ENCODE measurements around the gene TRIM34.
"Not testable (repeated sequence)": the region's sequence is repeated elsewhere in the genome, so short reads cannot be mapped to it uniquely, and the experiment has no call there.

TRIM34 gene

GRCh38 chr11:5622802-5623201, 2.0 kb upstream of the TRIM34 start:
- no peak for DNase-seq

DNA sequence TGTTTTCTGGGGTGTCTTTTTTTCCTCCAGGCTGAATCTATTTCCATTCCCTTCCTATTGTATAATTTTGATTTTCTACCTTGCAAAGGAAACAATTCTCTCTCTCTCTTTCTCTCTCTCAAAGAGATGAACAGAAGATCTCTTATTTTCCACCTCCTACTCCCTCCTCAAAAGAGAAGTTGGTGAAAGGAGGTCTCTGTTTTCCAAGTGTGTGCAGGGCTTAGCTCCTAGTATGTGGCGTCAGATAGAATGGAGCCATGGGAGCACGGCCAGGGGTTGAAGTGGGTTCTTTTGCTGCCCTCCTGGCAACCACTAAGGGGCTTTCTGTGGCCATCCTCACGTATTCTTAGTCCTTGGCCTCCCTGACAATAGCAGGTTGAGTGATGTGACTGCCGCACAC, 480 bp downstream of the TRIM34 start:
- DNase-seq, result no peak

GRCh38 chr11:5626196-5626595, 1.4 kb downstream of the TRIM34 start:
- no peak for DNase-seq

GRCh38 chr11:5631417-5631816, 6.6 kb downstream of the TRIM34 start:
- no peak for DNase-seq

GRCh38 chr11:5631969-5632635, 7.3 kb downstream of the TRIM34 start:
- DNase-seq, result no peak

DNA sequence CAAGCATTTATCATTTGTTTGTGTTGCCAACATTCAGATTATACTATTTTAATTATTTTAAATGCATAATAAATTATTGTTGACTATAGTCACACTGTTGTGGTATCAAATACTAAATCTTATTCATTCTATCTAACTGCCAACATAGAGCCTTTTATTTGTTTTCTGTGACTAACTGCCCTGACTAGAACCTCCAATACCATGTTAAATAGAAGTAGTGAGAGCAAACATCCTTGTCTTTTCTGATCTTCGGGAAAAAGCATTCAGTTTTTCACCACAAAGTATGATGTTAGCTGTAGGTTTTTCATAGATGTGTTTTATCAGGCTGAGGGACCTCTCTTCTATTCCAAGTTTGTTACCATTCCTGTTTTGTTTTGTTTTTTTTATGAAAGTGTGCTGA, 15.2 kb downstream of the TRIM34 start:
- no peak for DNase-seq

GRCh38 chr11:5643585-5643984, 18.8 kb downstream of the TRIM34 start:
- no peak for DNase-seq

- DNase-seq, result no peak
Observed at GRCh38 chr11:5646139-5646538, 21.3 kb downstream of the TRIM34 start.

DNA sequence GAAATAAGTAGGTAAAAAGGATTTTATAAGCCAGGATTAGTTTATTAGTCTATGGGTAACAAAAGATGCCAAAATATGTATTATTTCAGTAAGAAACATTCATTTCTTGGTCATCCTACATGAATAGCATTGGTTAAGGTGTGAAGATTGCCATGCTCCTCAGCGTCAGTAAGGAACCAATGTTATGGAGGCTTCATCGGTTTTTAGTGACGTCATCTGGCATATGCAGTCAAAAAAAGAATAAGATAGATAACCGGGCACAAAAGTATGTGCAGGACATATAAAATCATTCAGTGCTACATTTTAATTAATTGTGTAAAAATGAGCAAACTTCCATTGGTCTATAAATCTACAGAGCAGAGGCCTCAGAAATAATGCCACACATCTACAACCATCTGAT, 30.7 kb downstream of the TRIM34 start:
- no peak for DNase-seq

DNA sequence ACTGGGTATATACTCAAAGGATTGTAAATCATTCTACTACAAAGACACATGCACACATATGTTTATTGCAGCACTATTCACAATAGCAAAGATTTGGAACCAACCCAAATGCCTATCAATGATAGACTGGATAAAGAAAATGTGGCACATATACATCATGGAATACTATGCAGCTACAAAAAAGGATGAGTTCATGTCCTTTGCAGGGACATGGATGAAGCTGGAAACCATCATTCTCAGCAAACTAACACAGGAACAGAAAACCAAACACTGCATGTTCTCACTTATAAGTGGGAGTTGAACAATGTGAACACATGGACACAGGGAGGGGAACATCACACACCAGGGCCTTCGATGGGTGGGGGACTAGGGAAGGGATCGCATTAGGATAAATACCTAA, 32.2 kb downstream of the TRIM34 start:
- DNase-seq, result not testable (repeated sequence)

GRCh38 chr11:5658318-5658717, 33.5 kb downstream of the TRIM34 start:
- DNase-seq, result no peak

GRCh38 chr11:5663511-5663910, 38.7 kb downstream of the TRIM34 start:
- no peak for DNase-seq

DNA sequence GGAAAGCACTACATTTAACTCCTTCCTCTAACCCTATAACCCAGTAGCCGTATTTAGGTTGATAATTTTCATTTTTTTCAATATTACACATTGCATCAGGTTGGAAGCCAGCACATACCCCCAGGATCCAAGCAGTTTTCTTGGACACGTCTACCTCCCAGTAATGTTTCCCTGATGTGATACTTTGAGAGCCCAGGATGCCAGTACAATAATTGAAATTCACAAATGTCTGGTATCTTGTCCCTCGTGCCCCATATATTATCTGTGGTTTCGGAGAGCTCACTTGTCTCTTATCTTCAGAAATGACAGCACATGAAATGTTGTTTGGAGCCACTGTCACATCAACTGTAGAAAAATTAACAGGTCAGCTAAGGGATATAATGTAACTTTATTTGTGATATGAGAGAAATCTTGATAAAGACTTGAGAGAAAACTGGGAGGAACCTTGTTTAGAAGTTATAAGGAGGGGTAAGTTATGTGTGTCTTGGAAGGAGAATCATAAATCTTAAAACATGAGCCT, 40.3 kb downstream of the TRIM34 start:
- DNase-seq, result no peak

GRCh38 chr11:5665746-5666401, 41.1 kb downstream of the TRIM34 start:
- DNase-seq, result no peak

DNA sequence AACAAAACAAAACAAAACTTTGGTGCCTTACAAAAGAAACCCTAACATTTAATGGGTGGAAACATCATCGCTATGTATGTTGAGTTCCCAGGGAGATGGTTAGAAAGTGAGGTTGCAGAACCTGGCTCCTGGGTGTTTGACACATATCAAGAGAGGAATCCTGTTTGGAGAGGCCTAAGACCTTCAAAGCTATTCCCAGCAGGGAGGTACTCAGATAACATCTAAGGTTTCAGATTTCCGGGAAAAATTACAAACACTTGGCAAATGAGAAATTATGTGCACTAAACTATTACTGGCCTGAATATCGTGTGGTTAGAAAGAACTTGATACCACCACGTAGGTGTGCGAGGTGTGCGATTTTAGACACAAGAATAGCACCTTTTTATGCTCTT, 41.6 kb downstream of the TRIM34 start:
- no peak for DNase-seq

GRCh38 chr11:5671831-5672230, 47.0 kb downstream of the TRIM34 start:
- no peak for DNase-seq

DNA sequence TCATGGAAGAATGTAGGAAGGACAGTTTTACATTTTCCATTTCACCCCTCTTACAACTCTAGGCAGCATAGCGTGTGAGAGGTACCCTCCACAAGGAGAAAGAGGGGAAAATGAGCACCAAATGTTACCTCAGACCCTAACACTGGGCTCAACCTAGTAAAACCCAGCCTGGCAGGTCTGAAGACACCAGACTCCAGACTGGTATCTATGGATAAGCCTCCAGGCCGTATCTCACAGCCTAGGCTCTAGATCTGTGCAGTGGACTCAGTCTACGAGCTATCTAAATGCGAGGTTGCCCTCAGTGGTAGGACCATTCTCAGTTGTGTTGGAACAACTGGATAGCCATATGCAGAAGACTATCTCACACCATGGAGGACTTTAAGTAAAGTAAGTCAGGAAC, 49.6 kb downstream of the TRIM34 start:
- no peak for DNase-seq

DNA sequence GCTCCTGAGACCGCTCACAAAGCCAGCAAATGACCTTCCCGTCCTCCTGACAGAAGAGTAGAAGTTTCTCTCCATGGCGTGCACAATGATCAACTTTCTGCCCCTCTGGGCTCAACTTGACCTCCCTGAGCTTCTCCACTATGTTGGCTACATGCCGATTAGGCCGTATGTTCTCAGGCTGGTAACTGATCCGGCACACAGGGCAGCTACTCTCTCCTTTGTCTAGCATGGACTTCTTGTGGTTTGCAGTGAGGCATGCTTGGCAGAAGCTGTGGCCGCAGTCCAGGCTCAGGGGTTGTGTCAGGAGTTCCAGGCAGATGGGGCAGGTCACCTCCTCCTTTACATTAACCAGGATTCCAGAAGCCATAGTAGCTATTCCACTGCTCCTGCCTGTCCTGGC, 55.0 kb downstream of the TRIM34 start:
- no peak for DNase-seq

DNA sequence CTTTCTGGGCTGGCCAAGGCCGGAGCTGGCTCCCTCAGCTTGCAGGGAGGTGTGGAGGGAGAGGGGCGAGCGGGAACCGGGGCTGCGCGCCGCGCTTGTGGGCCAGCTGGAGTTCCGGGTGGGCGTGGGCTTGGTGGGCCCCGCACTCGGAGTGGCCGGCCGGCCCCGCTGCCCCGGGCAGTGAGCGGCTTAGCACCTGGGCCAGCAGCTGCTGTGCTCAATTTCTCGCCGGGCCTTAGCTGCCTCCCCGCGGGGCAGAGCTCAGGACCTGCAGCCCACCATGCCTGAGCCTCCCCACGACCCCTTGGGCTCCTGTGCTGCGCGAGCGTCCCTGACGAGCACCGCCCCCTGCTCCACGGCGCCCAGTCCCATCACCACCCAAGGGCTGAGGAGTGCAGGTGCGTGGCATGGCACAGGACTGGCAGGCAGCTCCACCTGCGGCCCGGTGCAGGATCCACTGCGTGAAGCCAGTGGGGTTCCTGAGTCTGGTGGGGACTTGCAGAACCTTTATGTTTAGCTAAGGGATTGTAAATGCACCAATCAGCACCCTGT, 58.2 kb downstream of the TRIM34 start:
- not testable (repeated sequence) for DNase-seq

DNA sequence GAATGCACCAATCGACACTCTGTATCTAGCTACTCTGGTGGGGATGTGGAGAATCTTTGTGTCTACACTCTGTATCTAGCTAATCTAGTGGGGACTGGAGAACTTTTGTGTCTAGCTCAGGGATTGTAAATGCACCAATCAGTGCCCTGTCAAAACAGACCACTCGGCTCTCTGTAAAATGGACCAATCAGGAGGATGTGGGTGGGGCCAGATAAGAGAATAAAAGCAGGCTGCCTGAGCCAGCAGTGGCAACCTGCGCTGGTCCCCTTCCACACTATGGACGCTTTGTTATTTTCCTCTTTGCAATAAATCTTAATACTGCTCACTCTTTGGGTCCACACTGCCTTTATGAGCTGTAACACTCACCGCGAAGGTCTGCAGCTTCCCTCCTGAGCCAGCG, 58.8 kb downstream of the TRIM34 start:
- not testable (repeated sequence) for DNase-seq

GRCh38 chr11:5684036-5684645, 59.3 kb downstream of the TRIM34 start:
- DNase-seq, result no peak

GRCh38 chr11:5684646-5685362, 60.0 kb downstream of the TRIM34 start, which contains the start of gene TRIM5:
Gene TRIM5 (minus strand): TSS chr11:5685074. CDS start chr11:5680177, 4,897 bp downstream.
- DNase-seq, result no peak

DNA sequence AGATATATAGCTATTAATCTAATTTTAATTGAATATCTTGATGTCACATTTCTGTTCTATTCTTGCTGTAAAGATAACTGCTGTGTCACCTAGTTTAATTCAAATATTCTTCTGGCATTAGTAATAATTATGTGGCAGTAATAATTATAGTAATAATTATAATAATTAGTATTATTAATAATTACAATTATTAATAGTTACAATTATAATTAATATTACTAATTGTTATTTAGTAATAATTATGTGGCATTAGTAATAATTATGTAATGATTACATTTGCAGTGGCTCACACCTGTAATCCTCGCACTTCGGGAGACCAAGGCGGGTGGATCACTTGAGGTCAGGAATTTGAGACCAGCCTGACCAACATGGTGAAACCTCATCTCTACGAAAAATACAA, 61.6 kb downstream of the TRIM34 start:
- no peak for DNase-seq

Measured in NCI-H1417 (cell line).